ENCODE results near the gene RABL3. TPM values are rescaled to one million over a fixed set of nuclear protein-coding genes. Genes with fewer than 3 reads are reported as not detected.

Gene RABL3
- total RNA-seq, 1 experiment from 2014 or later, result 18.2 TPM

- peaks cover 2% of the 10 kb centered on the region for H3K4me1 ChIP-seq (ENCODE audit: insufficient read depth, low read length, poor library complexity, severe bottlenecking)
- H3K27me3 ChIP-seq (replicated peaks; ENCODE audit: insufficient read depth, low read depth, low read length, poor library complexity), result no peaks in the 10 kb centered on the region
- H3K4me3 ChIP-seq (ENCODE audit: low read depth, low read length, poor library complexity, severe bottlenecking), result no peak overlapping the region
- no TSS peak for BruUV-seq (replicated peaks)
- ChIA-PET CTCF (no interaction called here), POLR2A (ENCODE audit: low non-redundant PET) (interaction anchor here (0.7 kb wide), 1 partner anchor 121 kb away, joined by 3 read pairs; no protein-coding TSS in a partner anchor)
- H3K27ac ChIP-seq (ENCODE audit: low read depth, low read length, poor library complexity, severe bottlenecking), result no peak overlapping the region
- TF ChIP-seq CTCF (conservative IDR thresholded peaks at IDR 0.05; ENCODE audit: low read depth, low read length), result no peak
- no peaks in the 10 kb centered on the region for H3K9me3 ChIP-seq (ENCODE audit: low read depth, low read length, poor library complexity, severe bottlenecking)
- intact Hi-C loops (cut with micrococcal nuclease; ENCODE audit: unreplicated experiment), result no loop called here
- no peaks in the 10 kb centered on the region for H3K36me3 ChIP-seq (ENCODE audit: insufficient read depth, low read length, poor library complexity, severe bottlenecking)
- DNase-seq (ENCODE audit: low spot score), result no peak
Measured at GRCh38 chr3:120769436-120769835, 27.1 kb upstream of the RABL3 start.

- POLR2A ChIA-PET (ENCODE audit: low non-redundant PET), result no interaction called here
- no TSS peak for BruUV-seq (replicated peaks)
Measured at GRCh38 chr3:120767106-120767505, 24.8 kb upstream of the RABL3 start.

GRCh38 chr3:120766576-120766975, 24.3 kb upstream of the RABL3 start:
- BruUV-seq (replicated peaks), result no TSS peak
- TF ChIP-seq EZH2 (IDR thresholded peaks at IDR 0.05; ENCODE audit: borderline replicate concordance, low read depth, low read length, poor library complexity, severe bottlenecking) (no peak), CTCF (conservative IDR thresholded peaks at IDR 0.05; ENCODE audit: low read depth, low read length) (no peak)
- H3K27me3 ChIP-seq (replicated peaks; ENCODE audit: insufficient read depth, low read depth, low read length, poor library complexity), result no peaks in the 10 kb centered on the region
- H3K36me3 ChIP-seq (ENCODE audit: insufficient read depth, low read length, poor library complexity, severe bottlenecking), result no peaks in the 10 kb centered on the region
- ChIA-PET POLR2A (ENCODE audit: low non-redundant PET) (interaction anchor here (0.6 kb wide), 1 partner anchor 307 kb away, joined by 3 read pairs; no protein-coding TSS in a partner anchor), CTCF (no interaction called here)
- H3K9me3 ChIP-seq (ENCODE audit: low read depth, low read length, poor library complexity, severe bottlenecking), result no peaks in the 10 kb centered on the region
- H3K4me3 ChIP-seq (ENCODE audit: low read depth, low read length, poor library complexity, severe bottlenecking), result no peak overlapping the region
- peaks cover 15% of the 10 kb centered on the region for H3K4me1 ChIP-seq (ENCODE audit: insufficient read depth, low read length, poor library complexity, severe bottlenecking)
- H3K27ac ChIP-seq (ENCODE audit: low read depth, low read length, poor library complexity, severe bottlenecking), result no peak overlapping the region
- intact Hi-C loops (cut with micrococcal nuclease; ENCODE audit: unreplicated experiment), result no loop called here
- DNase-seq (ENCODE audit: low spot score), result no peak

More at GRCh38 chr3:120767106-120767505, 24.8 kb upstream of the RABL3 start:
- Histone ChIP-seq H3K4me3 (ENCODE audit: low read depth, low read length, poor library complexity, severe bottlenecking) (no peak overlapping the region), H3K27me3 (replicated peaks; ENCODE audit: insufficient read depth, low read depth, low read length, poor library complexity) (no peaks in the 10 kb centered on the region), H3K4me1 (ENCODE audit: insufficient read depth, low read length, poor library complexity, severe bottlenecking) (peaks cover 15% of the 10 kb centered on the region), H3K9me3 (ENCODE audit: low read depth, low read length, poor library complexity, severe bottlenecking) (no peaks in the 10 kb centered on the region), H3K36me3 (ENCODE audit: insufficient read depth, low read length, poor library complexity, severe bottlenecking) (no peaks in the 10 kb centered on the region), H3K27ac (ENCODE audit: low read depth, low read length, poor library complexity, severe bottlenecking) (no peak overlapping the region)
- TF ChIP-seq CTCF (conservative IDR thresholded peaks at IDR 0.05; ENCODE audit: low read depth, low read length) (no peak), EZH2 (IDR thresholded peaks at IDR 0.05; ENCODE audit: borderline replicate concordance, low read depth, low read length, poor library complexity, severe bottlenecking) (no peak)
- DNase-seq (ENCODE audit: low spot score), result no peak
- intact Hi-C loops (cut with micrococcal nuclease; ENCODE audit: unreplicated experiment), result no loop called here
- CTCF ChIA-PET, result no interaction called here
